K562 (cell line): ENCODE results near the gene FRMD7. TPM values are rescaled to one million over a fixed set of nuclear protein-coding genes. Genes with fewer than 3 reads are reported as not detected.

Source experiments
- ARID1B ChIP-seq: fragments of 450-650 bp; IDR thresholded peaks from 2 replicates; pipeline ENCODE4 v1.6.1; 2016; ENCODE audit warnings: antibody characterized with exemption, mild to moderate bottlenecking, inconsistent platforms
- ATF1 ChIP-seq, 2 experiments: fragments of 450-650 bp in 1 of 2; IDR thresholded peaks; 2 replicates each; pipeline ENCODE4 v1.6.1; 2016; ENCODE audit warnings: missing compliant biosample characterization in 1 of 2, missing genetic modification characterization in 1 of 2
- E4F1 ChIP-seq: fragments of 250-450 bp; sonication (Bioruptor Pico); IDR thresholded peaks from 2 replicates; pipeline ENCODE4 v1.5.0; 2021; ENCODE audit warnings: mild to moderate bottlenecking, borderline replicate concordance
- MED1 ChIP-seq: sonication (generic); formaldehyde crosslinking; IDR thresholded peaks from 2 replicates; pipeline ENCODE4 v1.8.1; 2023; ENCODE audit warnings: missing genetic modification reagents, borderline replicate concordance
- NFE2 ChIP-seq: IDR thresholded peaks from 2 replicates; pipeline ENCODE4 v1.6.1; 2014; ENCODE audit warnings: antibody characterized with exemption, low read depth
- PCBP1 ChIP-seq: fragments of 200-400 bp; formaldehyde crosslinking; IDR thresholded peaks from 2 replicates; pipeline ENCODE4 v1.6.1; 2018; ENCODE audit warnings: mild to moderate bottlenecking, low read depth, low read length; ENCODE audit not compliant: poor library complexity, severe bottlenecking
- PHB2 ChIP-seq: fragments of 450-650 bp; IDR thresholded peaks from 2 replicates; pipeline ENCODE4 v1.6.1; 2017; ENCODE audit warnings: low read depth
- SMARCE1 ChIP-seq: fragments of 450-650 bp; IDR thresholded peaks from 2 replicates; pipeline ENCODE4 v1.7.1; 2016; ENCODE audit warnings: mild to moderate bottlenecking
- TCFL5 ChIP-seq: fragments of 250-450 bp; sonication (Bioruptor Pico); conservative IDR thresholded peaks from 2 replicates; pipeline ENCODE4 v1.6.1; 2021; ENCODE audit warnings: mild to moderate bottlenecking, moderate library complexity, matching md5 sums
- ZKSCAN1 ChIP-seq: fragments of 150-350 bp; IDR thresholded peaks from 2 replicates; pipeline ENCODE4 v1.6.1; 2016; ENCODE audit warnings: low read depth, low read length
- ZNF217 ChIP-seq: sonication (generic); formaldehyde crosslinking; IDR thresholded peaks from 2 replicates; pipeline ENCODE4 v1.8.0; 2022; ENCODE audit warnings: mild to moderate bottlenecking, missing genetic modification reagents
- ZNF316 ChIP-seq: fragments of 450-650 bp; IDR thresholded peaks from 2 replicates; pipeline ENCODE4 v1.6.1; 2016
- ZNF318 ChIP-seq, 2 experiments: fragments of 450-650 bp; IDR thresholded peaks; 2 replicates each; pipeline ENCODE4 v1.6.1; 2016; ENCODE audit warnings: mild to moderate bottlenecking in 2 of 2, borderline replicate concordance in 1 of 2, low read depth in 1 of 2, moderate library complexity in 1 of 2
- polyA plus RNA-seq, 8 experiments: library from polyadenylated mRNA; depleted of rRNA in 4 of 8; stranded (reverse) in 5 of 8; unstranded in 3 of 8; fragments of >200 nt; fragmentation: Nextera tagmentation in 2 of 8; fragmentation: Illumina TruSeq in 1 of 8; extraction: Ambion mirVana in 2 of 8; extraction: Trizol in 1 of 8; gene quantifications; 2 replicates each; pipeline versions ENCODE4 v1.2.1 to v1.2.3, GENCODE V29; 2011 to 2014; ENCODE audit warnings: inconsistent platforms in 1 of 8, missing spikeins in 1 of 8
- total RNA-seq, 7 experiments: library from RNA; depleted of rRNA in 6 of 7; stranded (reverse); fragments of >200 nt in 6 of 7; fragmentation: Illumina TruSeq in 2 of 7; extraction: Trizol in 2 of 7; gene quantifications; 2 replicates each; pipeline versions ENCODE4 v1.2.1 to v1.2.3, GENCODE V29; 2011 to 2021; ENCODE audit warnings: low replicate concordance in 1 of 7
- TF ChIP-seq, protein P1 (sequence below): fragments of 450-650 bp; conservative IDR thresholded peaks from 2 replicates; pipeline ENCODE4 v1.6.1; 2016; ENCODE audit warnings: missing genetic modification characterization, low read depth, mild to moderate bottlenecking, missing compliant biosample characterization, moderate library complexity
- TF ChIP-seq, protein P2 (sequence below), 3 experiments: IDR thresholded peaks in 2 of 3; conservative IDR thresholded peaks in 1 of 3; 2 replicates each; pipeline ENCODE4 v1.5.1; 2011 to 2012; ENCODE audit warnings: low read length in 3 of 3, mild to moderate bottlenecking in 3 of 3, control low read depth in 2 of 3, improper control_type of control experiment in 1 of 3, inconsistent platforms in 1 of 3, low read depth in 1 of 3, mixed read lengths in 1 of 3, moderate library complexity in 1 of 3; ENCODE audit not compliant: insufficient read depth in 2 of 3

FRMD7 gene
- total and polyA plus RNA-seq, 9 of the 15 experiments (the other 6 are each of a cell fraction or from before 2014, with no cell fraction given): 0.06 to 0.09 TPM; not detected in 7

- TF ChIP-seq ZKSCAN1: no peak
- TF ChIP-seq ZNF318 (IDR thresholded peaks at IDR 0.05; ENCODE audit: borderline replicate concordance in 1 of 2, low read depth in 1 of 2): peak in 1 of 2 experiments; percentile 38; a peak in 1 of 4 replicates
- no peak for TF ChIP-seq TCFL5 (CRISPR knock-in tag)
- TF ChIP-seq E4F1 (CRISPR knock-in tag): no peak
- no peak for TF ChIP-seq PCBP1
- TF ChIP-seq ATF1 (CRISPR knock-in tag; IDR thresholded peaks at IDR 0.05): no peak
- TF ChIP-seq ATF1 (tag; IDR thresholded peaks at IDR 0.05): peak; percentile 21; the same call in 1 of the 2 replicates
- no peak for TF ChIP-seq ZNF217
- no peak for TF ChIP-seq ZNF316
- TF ChIP-seq MED1 (CRISPR knock-in tag): no peak
- TF ChIP-seq, protein P1, sequence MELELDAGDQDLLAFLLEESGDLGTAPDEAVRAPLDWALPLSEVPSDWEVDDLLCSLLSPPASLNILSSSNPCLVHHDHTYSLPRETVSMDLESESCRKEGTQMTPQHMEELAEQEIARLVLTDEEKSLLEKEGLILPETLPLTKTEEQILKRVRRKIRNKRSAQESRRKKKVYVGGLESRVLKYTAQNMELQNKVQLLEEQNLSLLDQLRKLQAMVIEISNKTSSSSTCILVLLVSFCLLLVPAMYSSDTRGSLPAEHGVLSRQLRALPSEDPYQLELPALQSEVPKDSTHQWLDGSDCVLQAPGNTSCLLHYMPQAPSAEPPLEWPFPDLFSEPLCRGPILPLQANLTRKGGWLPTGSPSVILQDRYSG: no peak
- TF ChIP-seq, protein P2, sequence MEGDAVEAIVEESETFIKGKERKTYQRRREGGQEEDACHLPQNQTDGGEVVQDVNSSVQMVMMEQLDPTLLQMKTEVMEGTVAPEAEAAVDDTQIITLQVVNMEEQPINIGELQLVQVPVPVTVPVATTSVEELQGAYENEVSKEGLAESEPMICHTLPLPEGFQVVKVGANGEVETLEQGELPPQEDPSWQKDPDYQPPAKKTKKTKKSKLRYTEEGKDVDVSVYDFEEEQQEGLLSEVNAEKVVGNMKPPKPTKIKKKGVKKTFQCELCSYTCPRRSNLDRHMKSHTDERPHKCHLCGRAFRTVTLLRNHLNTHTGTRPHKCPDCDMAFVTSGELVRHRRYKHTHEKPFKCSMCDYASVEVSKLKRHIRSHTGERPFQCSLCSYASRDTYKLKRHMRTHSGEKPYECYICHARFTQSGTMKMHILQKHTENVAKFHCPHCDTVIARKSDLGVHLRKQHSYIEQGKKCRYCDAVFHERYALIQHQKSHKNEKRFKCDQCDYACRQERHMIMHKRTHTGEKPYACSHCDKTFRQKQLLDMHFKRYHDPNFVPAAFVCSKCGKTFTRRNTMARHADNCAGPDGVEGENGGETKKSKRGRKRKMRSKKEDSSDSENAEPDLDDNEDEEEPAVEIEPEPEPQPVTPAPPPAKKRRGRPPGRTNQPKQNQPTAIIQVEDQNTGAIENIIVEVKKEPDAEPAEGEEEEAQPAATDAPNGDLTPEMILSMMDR (IDR thresholded peaks at IDR 0.05 in 2 of 3, conservative IDR thresholded peaks at IDR 0.05 in 1 of 3; ENCODE audit: insufficient read depth in 2 of 3, low read depth in 1 of 3, low read length in 3 of 3): no peak
- TF ChIP-seq SMARCE1: peak; percentile 74; the same call in 1 of the 2 replicates
- TF ChIP-seq ARID1B: peak; percentile 82
- no peak for TF ChIP-seq PHB2
- 0 out of 2 replicates have a peak, but pooled peaks have one; percentile 19 for TF ChIP-seq NFE2
Measured at GRCh38 chrX:132046533-132046932, 81.3 kb downstream of the FRMD7 start (continued).
